K562 (cell line): ENCODE results near the gene SDCBP2. TPM values are rescaled to one million over a fixed set of nuclear protein-coding genes. Genes with fewer than 3 reads are reported as not detected.

Experiments used
- ARID1B ChIP-seq: fragments of 450-650 bp; IDR thresholded peaks from 2 replicates; pipeline ENCODE4 v1.6.1; 2016; ENCODE audit warnings: antibody characterized with exemption, mild to moderate bottlenecking, inconsistent platforms
- NFE2L1 ChIP-seq: fragments of 450-650 bp; IDR thresholded peaks from 2 replicates; pipeline ENCODE4 v1.6.1; 2016; ENCODE audit warnings: missing genetic modification characterization, low read depth, mild to moderate bottlenecking, missing compliant biosample characterization, moderate library complexity, borderline replicate concordance
- RBM34 ChIP-seq: fragments of 200-400 bp; formaldehyde crosslinking; IDR thresholded peaks from 2 replicates; pipeline ENCODE4 v1.6.1; 2018; ENCODE audit warnings: low read length, borderline replicate concordance; ENCODE audit not compliant: insufficient read depth
- SMARCA4 ChIP-seq: fragments of 450-650 bp; IDR thresholded peaks from 2 replicates; pipeline ENCODE4 v1.6.1; 2016
- TBP ChIP-seq: optimal IDR thresholded peaks from 2 replicates; pipeline ENCODE3; 2011; ENCODE audit warnings: low read depth, low read length, improper control_type of control experiment
- ZBTB1 ChIP-seq: sonication (generic); formaldehyde crosslinking; IDR thresholded peaks from 2 replicates; pipeline ENCODE4 v1.8.1; 2023; ENCODE audit warnings: missing genetic modification reagents, low read depth, mild to moderate bottlenecking, borderline replicate concordance
- ZZZ3 ChIP-seq: fragments of 450-650 bp; IDR thresholded peaks from 2 replicates; pipeline ENCODE4 v1.6.1; 2016; ENCODE audit warnings: antibody characterized with exemption, mild to moderate bottlenecking, moderate library complexity
- polyA plus RNA-seq, 8 experiments: library from polyadenylated mRNA; depleted of rRNA in 4 of 8; stranded (reverse) in 5 of 8; unstranded in 3 of 8; fragments of >200 nt; fragmentation: Nextera tagmentation in 2 of 8; fragmentation: Illumina TruSeq in 1 of 8; extraction: Ambion mirVana in 2 of 8; extraction: Trizol in 1 of 8; gene quantifications; 2 replicates each; pipeline versions ENCODE4 v1.2.1 to v1.2.3, GENCODE V29; 2011 to 2014; ENCODE audit warnings: inconsistent platforms in 1 of 8, missing spikeins in 1 of 8
- total RNA-seq, 7 experiments: library from RNA; depleted of rRNA in 6 of 7; stranded (reverse); fragments of >200 nt in 6 of 7; fragmentation: Illumina TruSeq in 2 of 7; extraction: Trizol in 2 of 7; gene quantifications; 2 replicates each; pipeline versions ENCODE4 v1.2.1 to v1.2.3, GENCODE V29; 2011 to 2021; ENCODE audit warnings: low replicate concordance in 1 of 7
- TF ChIP-seq, protein P1 (sequence below): fragments of 250-450 bp; sonication (Bioruptor Pico); IDR thresholded peaks from 2 replicates; pipeline ENCODE4 v1.5.0; 2021; ENCODE audit warnings: mild to moderate bottlenecking, borderline replicate concordance
- TF ChIP-seq, protein P2 (sequence below): fragments of 200-800 bp; sonication (Bioruptor generic); IDR thresholded peaks from 2 replicates; pipeline ENCODE4 v1.6.1; 2016; ENCODE audit warnings: missing genetic modification characterization, missing compliant biosample characterization
- TF ChIP-seq, protein P3 (sequence below), 2 experiments: fragments of 450-650 bp in 1 of 2; sonication (generic) in 1 of 2; formaldehyde crosslinking in 1 of 2; IDR thresholded peaks; 2 replicates each; pipeline versions ENCODE4 v1.7.1 to v1.9.0; 2016 to 2022; ENCODE audit warnings: inconsistent platforms in 1 of 2, mild to moderate bottlenecking in 1 of 2, missing genetic modification reagents in 1 of 2

Gene SDCBP2
- total and polyA plus RNA-seq, 9 of the 15 experiments (the other 6 are each of a cell fraction or from before 2014, with no cell fraction given) = 0.06 to 1.2 (median 0.80) TPM

DNA sequence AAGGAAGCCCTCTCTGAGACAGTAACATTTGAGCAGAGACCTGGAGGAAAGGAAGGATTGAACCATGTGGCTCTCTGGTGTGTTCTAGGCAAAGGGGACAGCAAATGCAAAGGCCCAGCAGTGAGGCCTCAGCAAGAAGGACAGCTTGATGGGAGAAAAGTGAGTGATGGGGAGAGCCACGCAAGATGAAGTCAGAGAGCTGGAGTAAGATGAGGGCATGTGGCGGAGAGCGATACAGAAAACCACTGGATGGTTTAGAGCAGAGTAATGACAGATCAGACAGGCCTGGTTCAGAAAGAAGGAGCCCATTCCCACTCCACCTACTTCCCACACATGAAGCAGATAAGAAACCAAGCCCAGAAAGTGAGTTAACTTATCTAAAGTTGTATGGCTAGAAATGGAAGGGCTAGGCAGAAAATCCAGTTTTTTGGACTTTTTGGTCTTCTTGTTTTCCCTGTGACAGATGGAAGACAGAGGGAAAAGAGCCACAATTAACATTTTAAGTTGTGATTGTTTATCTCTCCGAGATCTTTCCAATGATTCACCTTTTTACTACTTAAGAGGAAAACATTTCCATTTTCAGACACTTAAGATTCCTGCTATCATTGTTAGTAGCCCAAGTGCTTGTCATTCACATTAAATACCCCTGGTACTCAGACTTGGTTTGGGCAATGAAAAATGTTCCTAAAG is 63.6 kb downstream of the SDCBP2 start (continued):
- TF ChIP-seq, protein P1, sequence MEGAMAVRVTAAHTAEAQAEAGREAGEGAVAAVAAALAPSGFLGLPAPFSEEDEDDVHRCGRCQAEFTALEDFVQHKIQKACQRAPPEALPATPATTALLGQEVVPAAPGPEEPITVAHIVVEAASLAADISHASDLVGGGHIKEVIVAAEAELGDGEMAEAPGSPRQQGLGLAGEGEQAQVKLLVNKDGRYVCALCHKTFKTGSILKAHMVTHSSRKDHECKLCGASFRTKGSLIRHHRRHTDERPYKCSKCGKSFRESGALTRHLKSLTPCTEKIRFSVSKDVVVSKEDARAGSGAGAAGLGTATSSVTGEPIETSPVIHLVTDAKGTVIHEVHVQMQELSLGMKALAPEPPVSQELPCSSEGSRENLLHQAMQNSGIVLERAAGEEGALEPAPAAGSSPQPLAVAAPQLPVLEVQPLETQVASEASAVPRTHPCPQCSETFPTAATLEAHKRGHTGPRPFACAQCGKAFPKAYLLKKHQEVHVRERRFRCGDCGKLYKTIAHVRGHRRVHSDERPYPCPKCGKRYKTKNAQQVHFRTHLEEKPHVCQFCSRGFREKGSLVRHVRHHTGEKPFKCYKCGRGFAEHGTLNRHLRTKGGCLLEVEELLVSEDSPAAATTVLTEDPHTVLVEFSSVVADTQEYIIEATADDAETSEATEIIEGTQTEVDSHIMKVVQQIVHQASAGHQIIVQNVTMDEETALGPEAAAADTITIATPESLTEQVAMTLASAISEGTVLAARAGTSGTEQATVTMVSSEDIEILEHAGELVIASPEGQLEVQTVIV = no peak
- TF ChIP-seq, protein P2, sequence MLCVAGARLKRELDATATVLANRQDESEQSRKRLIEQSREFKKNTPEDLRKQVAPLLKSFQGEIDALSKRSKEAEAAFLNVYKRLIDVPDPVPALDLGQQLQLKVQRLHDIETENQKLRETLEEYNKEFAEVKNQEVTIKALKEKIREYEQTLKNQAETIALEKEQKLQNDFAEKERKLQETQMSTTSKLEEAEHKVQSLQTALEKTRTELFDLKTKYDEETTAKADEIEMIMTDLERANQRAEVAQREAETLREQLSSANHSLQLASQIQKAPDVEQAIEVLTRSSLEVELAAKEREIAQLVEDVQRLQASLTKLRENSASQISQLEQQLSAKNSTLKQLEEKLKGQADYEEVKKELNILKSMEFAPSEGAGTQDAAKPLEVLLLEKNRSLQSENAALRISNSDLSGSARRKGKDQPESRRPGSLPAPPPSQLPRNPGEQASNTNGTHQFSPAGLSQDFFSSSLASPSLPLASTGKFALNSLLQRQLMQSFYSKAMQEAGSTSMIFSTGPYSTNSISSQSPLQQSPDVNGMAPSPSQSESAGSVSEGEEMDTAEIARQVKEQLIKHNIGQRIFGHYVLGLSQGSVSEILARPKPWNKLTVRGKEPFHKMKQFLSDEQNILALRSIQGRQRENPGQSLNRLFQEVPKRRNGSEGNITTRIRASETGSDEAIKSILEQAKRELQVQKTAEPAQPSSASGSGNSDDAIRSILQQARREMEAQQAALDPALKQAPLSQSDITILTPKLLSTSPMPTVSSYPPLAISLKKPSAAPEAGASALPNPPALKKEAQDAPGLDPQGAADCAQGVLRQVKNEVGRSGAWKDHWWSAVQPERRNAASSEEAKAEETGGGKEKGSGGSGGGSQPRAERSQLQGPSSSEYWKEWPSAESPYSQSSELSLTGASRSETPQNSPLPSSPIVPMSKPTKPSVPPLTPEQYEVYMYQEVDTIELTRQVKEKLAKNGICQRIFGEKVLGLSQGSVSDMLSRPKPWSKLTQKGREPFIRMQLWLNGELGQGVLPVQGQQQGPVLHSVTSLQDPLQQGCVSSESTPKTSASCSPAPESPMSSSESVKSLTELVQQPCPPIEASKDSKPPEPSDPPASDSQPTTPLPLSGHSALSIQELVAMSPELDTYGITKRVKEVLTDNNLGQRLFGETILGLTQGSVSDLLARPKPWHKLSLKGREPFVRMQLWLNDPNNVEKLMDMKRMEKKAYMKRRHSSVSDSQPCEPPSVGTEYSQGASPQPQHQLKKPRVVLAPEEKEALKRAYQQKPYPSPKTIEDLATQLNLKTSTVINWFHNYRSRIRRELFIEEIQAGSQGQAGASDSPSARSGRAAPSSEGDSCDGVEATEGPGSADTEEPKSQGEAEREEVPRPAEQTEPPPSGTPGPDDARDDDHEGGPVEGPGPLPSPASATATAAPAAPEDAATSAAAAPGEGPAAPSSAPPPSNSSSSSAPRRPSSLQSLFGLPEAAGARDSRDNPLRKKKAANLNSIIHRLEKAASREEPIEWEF (CRISPR knock-in tag) = no peak
- TF ChIP-seq NFE2L1 (tag) (no peak), TBP (no peak), ZBTB1 (no peak), SMARCA4 (peak; percentile 63), RBM34 (no peak), ZZZ3 (no peak), ARID1B (peak; percentile 77)
- TF ChIP-seq, protein P3, sequence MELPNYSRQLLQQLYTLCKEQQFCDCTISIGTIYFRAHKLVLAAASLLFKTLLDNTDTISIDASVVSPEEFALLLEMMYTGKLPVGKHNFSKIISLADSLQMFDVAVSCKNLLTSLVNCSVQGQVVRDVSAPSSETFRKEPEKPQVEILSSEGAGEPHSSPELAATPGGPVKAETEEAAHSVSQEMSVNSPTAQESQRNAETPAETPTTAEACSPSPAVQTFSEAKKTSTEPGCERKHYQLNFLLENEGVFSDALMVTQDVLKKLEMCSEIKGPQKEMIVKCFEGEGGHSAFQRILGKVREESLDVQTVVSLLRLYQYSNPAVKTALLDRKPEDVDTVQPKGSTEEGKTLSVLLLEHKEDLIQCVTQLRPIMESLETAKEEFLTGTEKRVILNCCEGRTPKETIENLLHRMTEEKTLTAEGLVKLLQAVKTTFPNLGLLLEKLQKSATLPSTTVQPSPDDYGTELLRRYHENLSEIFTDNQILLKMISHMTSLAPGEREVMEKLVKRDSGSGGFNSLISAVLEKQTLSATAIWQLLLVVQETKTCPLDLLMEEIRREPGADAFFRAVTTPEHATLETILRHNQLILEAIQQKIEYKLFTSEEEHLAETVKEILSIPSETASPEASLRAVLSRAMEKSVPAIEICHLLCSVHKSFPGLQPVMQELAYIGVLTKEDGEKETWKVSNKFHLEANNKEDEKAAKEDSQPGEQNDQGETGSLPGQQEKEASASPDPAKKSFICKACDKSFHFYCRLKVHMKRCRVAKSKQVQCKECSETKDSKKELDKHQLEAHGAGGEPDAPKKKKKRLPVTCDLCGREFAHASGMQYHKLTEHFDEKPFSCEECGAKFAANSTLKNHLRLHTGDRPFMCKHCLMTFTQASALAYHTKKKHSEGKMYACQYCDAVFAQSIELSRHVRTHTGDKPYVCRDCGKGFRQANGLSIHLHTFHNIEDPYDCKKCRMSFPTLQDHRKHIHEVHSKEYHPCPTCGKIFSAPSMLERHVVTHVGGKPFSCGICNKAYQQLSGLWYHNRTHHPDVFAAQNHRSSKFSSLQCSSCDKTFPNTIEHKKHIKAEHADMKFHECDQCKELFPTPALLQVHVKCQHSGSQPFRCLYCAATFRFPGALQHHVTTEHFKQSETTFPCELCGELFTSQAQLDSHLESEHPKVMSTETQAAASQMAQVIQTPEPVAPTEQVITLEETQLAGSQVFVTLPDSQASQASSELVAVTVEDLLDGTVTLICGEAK (IDR thresholded peaks at IDR 0.05) = no peak
- TF ChIP-seq, protein P3 (CRISPR knock-in tag; IDR thresholded peaks at IDR 0.05) = no peak
